ENCODE results near the gene ACAA2.
"Not testable (repeated sequence)": the region's sequence is repeated elsewhere in the genome, so short reads cannot be mapped to it uniquely, and the experiment has no call there.

Gene ACAA2

GRCh38 chr18:49811151-49811938 is 2.0 kb downstream of the ACAA2 start:
- no peak for DNase-seq

DNA sequence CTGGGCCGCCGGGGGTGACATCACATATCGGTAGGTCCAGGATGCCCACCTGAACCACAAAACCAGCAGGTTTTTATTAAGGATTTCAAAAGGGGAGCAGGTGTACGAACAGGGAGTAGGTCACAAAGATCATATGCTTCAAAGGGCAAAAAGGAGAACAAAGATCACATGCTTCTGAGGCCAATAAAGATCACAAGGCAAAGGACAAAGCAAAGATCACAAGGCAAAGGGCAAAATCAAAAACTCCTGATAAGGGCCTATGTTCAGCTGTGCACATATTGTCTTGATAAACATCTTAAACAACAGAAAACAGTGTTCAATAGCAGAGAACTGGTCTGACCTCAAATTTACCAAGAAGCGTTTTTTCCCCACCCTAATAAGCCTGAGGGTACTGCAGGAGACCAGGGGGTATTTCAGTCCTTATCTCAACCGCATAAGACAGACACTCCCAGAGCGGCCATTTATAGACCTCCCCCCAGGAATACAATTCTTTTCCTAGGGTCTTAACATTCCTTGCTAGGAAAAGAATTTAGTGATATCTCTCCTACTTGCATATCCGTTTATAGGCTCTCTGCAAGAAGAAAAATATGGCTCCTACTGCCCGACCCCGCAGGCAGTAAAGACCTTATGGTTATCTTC is 4.7 kb downstream of the ACAA2 start:
- DNase-seq: not testable (repeated sequence)

DNA sequence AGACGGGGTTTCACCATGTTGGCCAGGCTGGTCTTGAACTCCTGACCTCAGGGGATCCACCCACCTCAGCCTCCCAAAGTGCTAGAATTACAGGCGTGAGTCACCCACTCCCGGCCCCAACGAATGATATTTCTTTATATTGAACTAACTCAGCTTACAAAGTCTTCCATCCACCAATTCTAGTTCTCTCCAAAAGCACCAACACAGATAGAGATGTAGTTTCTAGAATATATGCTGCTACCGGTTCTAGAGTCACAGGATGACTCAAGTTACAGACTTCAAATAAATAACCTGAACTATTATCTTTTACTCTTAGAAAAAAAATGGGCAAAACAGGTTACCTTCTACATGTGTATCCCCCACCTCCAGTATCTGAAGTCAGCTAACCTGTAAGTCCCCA is 9.2 kb downstream of the ACAA2 start:
- no peak for DNase-seq

- DNase-seq: no peak
Observed at GRCh38 chr18:49802623-49803022, 10.7 kb downstream of the ACAA2 start.

DNA sequence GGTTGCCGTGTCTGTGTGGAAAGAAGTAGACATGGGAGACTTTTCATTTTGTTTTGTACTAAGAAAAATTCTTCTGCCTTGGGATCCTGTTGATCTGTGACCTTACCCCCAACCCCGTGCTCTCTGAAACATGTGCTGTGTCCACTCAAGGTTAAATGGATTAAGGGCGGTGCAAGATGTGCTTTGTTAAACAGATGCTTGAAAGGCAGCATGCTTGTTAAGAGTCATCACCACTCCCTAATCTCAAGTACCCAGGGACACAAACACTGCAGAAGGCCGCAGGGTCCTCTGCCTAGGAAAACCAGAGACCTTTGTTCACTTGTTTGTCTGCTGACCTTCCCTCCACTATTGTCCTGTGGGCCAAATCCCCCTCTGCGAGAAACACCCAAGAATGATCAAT is 12.8 kb downstream of the ACAA2 start:
- not testable (repeated sequence) for DNase-seq

DNA sequence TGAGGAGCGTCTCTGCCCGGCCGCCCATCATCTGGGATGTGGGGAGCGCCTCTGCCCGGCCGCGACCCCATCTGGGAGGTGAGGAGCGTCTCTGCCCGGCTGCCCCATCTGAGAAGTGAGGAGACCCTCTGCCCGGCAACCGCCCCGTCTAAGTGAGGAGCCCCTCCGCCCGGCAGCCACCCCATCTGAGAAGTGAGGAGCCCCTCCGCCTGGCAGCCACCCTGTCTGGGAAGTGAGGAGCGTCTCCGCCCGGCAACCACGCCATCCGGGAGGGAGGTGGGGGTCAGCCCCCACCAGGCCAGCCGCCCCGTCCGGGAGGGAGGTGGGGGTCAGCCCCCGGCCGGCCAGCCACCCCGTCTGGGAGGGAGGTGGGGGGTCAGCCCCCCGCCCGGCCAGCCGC is 13.5 kb downstream of the ACAA2 start:
- not testable (repeated sequence) for DNase-seq

GRCh38 chr18:49798001-49798400 is 15.3 kb downstream of the ACAA2 start:
- DNase-seq: no peak

GRCh38 chr18:49795612-49796552 is 17.5 kb downstream of the ACAA2 start:
- DNase-seq: no peak

DNA sequence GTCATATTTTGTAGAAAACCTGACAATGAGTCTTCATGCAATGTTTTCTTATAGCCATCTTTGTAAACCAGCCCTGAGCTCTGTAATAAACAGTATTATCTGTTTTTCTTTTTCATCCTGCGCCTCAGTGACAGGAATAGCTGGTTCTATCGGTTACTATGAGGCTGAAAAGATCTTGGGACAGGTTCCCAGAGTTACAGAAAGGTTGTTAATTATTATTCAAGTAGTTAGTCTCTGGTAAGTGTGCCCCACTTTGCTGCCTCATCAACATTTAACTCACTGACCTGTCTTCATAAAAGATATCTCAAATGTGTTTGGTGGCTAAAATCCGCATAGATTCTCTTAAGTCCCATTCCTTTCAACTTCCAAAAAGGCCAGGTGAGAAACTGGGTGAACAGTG is 18.6 kb downstream of the ACAA2 start:
- DNase-seq: no peak

- peak; percentile 43 for DNase-seq
Observed at GRCh38 chr18:49789560-49790134, 23.7 kb downstream of the ACAA2 start.

DNA sequence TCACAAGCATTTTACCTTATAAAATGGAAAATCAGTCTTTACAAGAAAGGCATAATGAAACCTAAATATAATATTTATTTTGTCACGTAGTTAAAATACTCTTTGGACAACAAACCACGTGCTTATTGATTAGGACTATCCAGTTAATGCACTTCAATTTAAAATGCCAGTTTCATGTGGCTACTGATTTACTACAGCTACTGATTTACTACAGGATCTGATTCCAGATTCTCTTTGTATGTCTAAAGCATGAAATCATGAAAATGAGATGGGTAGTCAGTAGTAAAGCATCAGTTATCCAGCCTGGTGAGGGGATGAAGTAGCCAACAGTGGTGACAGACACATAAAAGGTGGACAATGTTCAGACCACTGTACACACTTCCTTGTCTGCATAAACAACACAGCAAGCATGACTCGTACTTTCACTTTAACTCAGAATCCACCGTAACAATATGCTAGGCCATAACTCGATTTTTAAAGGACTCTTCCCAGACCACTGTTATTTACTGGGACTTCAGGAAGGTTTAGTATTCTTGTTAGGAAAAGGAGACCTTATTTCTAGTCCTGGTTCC is 24.9 kb downstream of the ACAA2 start:
- no peak for DNase-seq

GRCh38 chr18:49786019-49786720 is 27.2 kb downstream of the ACAA2 start:
- DNase-seq: no peak

- no peak for DNase-seq
Observed at GRCh38 chr18:49784427-49785185, 28.7 kb downstream of the ACAA2 start.

GRCh38 chr18:49783631-49784030 is 29.7 kb downstream of the ACAA2 start:
- not testable (repeated sequence) for DNase-seq

GRCh38 chr18:49778826-49779465 is 34.4 kb downstream of the ACAA2 start:
- no peak for DNase-seq

DNA sequence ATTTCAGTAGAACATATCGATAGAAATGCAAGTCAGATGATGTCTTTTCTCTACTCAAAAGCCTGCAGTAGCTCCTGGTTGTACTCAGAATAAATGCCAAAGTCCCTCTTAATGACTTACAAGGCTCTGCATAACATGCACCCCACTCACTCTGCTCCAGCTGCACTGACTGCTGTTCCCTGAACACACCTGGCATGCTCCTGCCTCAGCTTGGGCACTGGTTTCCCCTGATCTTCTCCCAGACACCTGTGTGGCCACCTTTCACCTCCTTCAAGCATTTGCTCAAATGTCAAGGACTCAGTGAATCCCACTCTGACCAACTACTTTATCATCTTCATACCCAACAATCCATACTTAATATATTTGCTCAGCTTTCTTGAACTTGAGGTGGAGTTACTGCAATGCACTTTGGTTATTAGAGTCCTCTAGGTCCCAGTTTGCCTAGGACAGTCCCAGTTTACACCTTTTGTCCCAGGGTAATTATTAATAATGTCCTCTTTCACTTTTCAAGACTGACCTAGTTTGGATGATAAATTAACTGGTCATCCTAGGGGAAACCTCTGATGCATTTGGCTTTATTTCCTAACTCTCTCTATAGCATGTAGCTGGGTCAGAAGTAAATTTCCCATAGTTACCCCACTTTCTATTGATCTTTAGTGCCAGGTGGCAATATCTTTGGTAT is 44.1 kb downstream of the ACAA2 start:
- DNase-seq: no peak

- no peak for DNase-seq
Observed at GRCh38 chr18:49768051-49768391, 45.3 kb downstream of the ACAA2 start.

- DNase-seq: no peak
Observed at GRCh38 chr18:49767111-49768050, 46.0 kb downstream of the ACAA2 start.

DNA sequence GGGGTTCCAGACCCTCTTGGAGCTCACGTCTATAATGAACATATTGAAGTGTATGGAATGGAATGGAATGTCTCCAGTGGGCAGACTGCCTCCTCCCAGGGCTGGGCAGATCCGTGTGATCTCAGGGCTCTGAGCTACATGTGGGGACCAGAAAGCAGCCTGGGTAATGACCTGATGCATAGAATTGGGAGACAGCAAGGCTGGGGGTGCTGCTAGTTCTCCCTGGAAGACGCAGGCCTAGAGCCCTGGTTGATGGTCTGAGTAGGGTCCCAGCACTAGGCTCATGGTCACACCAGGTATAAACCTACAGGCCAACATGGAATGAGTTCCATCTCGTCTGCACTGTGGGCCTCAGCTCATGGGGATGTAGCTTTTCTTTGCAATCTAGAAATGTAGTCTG is 46.7 kb downstream of the ACAA2 start:
- DNase-seq: no peak
